ENCODE measurements around the gene WNT8B.

The WNT8B gene

GRCh38 chr10:100483876-100484666 is 21.3 kb downstream of the WNT8B start:
- DNase-seq, result no peak

- DNase-seq, result no peak
Measured at GRCh38 chr10:100485366-100485765, 22.6 kb downstream of the WNT8B start.

GRCh38 chr10:100485801-100486495 is 23.1 kb downstream of the WNT8B start:
- no peak for DNase-seq

- DNase-seq, result no peak
Measured at GRCh38 chr10:100487529-100487928, 24.7 kb downstream of the WNT8B start.

- DNase-seq, result no peak
Measured at GRCh38 chr10:100489396-100489795, 26.6 kb downstream of the WNT8B start.

- no peak for DNase-seq
Measured at GRCh38 chr10:100490531-100490930, 27.7 kb downstream of the WNT8B start.

GRCh38 chr10:100496567-100496966 is 33.8 kb downstream of the WNT8B start:
- no peak for DNase-seq

- no peak for DNase-seq
Measured at GRCh38 chr10:100498059-100498458, 35.2 kb downstream of the WNT8B start.

- DNase-seq, result no peak
Measured at GRCh38 chr10:100501423-100501822, 38.6 kb downstream of the WNT8B start.

- DNase-seq, result no peak
Measured at GRCh38 chr10:100502926-100503494, 40.2 kb downstream of the WNT8B start.

GRCh38 chr10:100504096-100504495 is 41.3 kb downstream of the WNT8B start:
- DNase-seq, result no peak

- no peak for DNase-seq
Measured at GRCh38 chr10:100505164-100505563, 42.4 kb downstream of the WNT8B start.

- DNase-seq, result no peak
Measured at GRCh38 chr10:100506596-100507356, 44.0 kb downstream of the WNT8B start.

- DNase-seq, result no peak
Measured at GRCh38 chr10:100507357-100507732, 44.5 kb downstream of the WNT8B start.

GRCh38 chr10:100508266-100508665 is 45.5 kb downstream of the WNT8B start:
- DNase-seq, result no peak

GRCh38 chr10:100508691-100509150 is 45.9 kb downstream of the WNT8B start:
- no peak for DNase-seq

- DNase-seq, result peak; percentile 50
Measured at GRCh38 chr10:100509241-100509840, 46.5 kb downstream of the WNT8B start.

GRCh38 chr10:100510533-100511308 is 47.9 kb downstream of the WNT8B start:
- peak; percentile 38 for DNase-seq

GRCh38 chr10:100515612-100516011 is 52.8 kb downstream of the WNT8B start:
- DNase-seq, result no peak

GRCh38 chr10:100516847-100517246 is 54.0 kb downstream of the WNT8B start:
- no peak for DNase-seq

GRCh38 chr10:100518761-100519241 is 56.0 kb downstream of the WNT8B start:
- DNase-seq, result peak; percentile 60
